Mesenteric fat pad (tissue), 1 donor: Measurements from ENCODE around the gene ULK1. TPM values are rescaled to one million over a fixed set of nuclear protein-coding genes. Genes with fewer than 3 reads are reported as not detected.

Experiments
- DNase-seq: peaks from one replicate; pipeline ENCODE4 v3.0.0-alpha.2; 2020; ENCODE audit warnings: low spot score
- total RNA-seq: library from RNA; stranded (reverse); fragmentation: NEBNext Ultra II Directional; extraction: Animal tissue kit (Norgen Biotek cat#: 25700); gene quantifications from one replicate; pipeline ENCODE4 v1.2.1, GENCODE V29; 2021
- donor health status: DM: yes; HTN: yes; CAD: no.

Gene ULK1
- total RNA-seq, 1 donor from 2014 or later: 19.4 TPM

DNA sequence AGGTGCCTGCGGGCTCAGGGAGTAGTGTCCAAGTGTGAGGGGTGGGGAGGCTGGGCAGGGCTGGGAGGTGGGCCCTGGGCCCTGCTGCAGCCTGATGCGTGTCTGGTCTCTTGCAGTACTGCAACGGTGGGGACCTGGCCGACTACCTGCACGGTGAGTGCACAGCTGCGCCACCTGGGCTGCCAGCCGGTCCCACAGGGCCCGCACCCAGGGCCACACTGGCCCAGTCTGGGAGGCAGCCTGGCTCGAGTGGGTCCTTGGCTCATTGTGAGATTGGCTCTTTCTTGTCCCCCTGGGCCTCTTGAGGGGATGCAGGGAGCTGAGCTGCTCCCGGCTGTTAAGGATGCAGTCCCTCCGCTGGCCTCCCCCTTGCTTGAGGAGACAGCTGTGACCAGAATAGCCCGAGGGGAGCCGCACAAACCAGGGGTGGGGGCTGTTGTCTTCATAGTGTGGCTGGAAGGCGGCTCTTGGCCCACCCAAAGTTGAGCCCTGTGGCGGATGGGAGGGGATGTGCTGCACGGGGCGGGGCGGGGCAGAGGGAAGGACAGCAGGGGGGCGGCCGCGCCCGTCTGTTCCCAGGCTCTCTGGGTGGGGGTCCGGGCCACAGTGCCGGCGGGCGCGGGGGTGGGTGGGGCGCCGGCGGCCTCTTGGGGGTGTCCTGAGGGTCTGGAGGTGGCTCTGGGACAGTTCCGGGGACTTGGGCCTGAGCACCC is 13.1 kb downstream of the ULK1 start:
- DNase-seq: no peak

DNA sequence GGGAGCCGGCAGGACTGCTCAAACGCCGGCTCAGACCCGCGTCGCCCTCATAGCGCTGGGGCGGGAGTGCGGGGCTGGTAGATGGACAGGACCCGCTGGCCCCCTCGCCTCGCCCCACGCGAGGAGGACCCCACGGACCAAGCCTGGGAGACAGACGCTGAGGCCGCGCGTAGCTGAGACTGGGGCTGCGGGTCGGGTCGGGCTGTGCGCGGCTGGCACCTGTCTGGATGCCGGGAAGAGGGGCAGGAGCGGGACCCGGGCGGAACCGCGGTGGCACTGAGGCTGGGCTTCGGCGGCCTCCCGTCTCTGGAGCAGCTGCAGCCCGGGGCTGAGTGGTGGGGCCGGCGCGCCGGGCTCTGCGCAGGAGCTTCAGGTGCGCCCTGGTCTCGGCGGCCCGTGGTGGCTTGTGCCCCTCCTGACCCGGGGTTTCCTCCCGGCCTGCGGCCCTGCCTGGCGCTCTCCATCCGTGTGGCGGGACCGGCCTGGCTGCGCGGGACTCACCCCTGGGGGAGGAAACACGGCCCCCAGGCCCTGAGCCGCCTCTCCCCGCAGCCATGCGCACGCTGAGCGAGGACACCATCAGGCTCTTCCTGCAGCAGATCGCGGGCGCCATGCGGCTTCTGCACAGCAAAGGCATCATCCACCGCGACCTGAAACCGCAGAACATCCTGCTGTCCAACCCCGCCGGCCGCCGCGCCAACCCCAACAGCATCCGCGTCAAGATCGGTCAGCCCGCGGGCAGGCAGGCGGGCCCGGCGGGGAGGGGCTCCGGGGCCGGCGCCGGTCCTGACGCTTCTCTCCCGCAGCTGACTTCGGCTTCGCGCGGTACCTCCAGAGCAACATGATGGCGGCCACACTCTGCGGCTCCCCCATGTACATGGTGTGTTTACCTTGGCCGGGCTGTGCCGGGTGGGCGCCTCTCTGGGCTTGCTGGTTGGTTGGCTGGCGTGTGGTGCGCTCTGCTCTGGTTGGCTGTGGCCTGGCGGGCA is 14.0 kb downstream of the ULK1 start:
- no peak for DNase-seq

DNA sequence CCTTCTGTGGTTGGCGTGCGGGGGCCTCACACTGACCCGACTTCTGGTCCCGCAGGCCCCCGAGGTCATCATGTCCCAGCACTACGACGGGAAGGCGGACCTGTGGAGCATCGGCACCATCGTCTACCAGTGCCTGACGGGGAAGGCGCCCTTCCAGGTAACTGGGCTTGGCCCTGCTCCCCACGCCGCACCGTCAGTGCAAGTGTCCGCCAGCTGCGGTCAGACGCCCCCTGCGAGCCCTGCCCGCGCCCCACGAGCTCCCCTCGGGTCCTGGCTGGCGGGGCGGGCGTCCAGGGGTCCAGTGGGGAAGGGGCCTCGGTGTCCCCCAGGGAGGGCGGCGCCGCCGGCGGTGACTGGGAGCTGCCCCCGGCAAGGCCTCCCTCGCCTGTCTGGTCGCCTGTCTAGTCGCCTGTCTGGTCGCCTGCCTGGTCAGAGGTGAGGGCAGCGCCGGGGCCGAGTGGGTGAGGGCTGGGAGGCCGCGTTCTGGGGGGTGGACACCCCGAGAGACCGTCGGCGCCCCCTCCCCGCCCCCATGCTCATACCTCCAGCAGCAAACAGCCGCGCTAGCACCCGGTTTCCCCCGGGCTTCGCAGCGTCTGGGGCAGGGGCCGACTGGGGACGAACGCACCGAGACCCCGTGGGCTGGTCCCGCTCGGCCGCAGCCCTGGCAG is 14.8 kb downstream of the ULK1 start:
- DNase-seq: no peak

DNA sequence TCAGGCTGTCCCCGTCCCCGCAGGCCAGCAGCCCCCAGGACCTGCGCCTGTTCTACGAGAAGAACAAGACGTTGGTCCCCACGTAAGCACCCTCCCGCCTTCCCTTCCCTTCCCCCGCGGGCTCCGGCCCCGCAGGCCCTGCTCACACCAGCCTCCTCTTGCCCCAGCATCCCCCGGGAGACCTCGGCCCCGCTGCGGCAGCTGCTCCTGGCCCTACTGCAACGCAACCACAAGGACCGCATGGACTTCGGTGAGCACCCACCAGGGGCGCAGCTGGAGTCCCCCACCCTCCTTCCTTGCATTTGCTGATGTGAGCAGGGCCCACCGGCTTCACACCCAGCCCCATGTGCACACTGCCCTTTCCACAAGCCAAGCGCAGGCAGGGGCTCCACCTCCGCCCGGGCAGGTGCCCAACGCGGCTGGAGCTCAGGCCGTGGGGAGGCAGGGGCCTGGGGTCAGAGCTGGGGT is 15.4 kb downstream of the ULK1 start:
- DNase-seq: no peak

DNA sequence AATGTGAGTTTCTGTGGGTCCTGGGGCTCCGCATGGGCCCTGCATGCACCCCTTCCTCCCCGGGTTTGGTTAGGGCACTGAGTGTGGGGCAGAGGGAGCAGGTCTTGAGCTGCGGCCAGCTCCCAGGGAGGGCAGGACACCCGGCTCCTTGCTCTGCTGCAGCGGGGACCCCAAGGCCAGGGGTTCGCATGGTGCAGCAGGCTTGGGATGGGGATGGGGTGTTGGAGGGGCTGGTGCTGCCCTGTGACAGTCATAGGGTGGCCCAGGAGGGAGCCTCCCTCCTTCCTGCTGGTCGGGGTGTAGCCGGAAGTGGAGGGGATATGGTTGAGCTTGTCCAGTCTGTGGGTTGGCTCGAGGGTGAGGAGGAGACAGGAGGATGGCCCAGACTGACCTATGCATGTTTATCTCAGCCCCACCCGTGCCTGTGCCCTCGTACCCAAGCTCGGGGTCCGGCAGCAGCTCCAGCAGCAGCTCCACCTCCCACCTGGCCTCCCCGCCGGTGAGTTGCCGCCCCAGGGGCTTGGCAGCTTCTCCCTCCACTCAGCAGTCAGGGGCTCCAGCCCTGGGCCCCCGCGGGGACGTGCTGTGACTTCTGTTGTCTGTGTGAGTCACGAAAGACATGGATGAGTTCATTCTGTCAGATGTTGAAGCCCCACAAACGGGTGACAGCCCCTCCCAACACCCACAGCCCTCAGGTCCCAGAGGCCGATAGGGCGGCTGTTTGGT is 16.0 kb downstream of the ULK1 start:
- no peak for DNase-seq

DNA sequence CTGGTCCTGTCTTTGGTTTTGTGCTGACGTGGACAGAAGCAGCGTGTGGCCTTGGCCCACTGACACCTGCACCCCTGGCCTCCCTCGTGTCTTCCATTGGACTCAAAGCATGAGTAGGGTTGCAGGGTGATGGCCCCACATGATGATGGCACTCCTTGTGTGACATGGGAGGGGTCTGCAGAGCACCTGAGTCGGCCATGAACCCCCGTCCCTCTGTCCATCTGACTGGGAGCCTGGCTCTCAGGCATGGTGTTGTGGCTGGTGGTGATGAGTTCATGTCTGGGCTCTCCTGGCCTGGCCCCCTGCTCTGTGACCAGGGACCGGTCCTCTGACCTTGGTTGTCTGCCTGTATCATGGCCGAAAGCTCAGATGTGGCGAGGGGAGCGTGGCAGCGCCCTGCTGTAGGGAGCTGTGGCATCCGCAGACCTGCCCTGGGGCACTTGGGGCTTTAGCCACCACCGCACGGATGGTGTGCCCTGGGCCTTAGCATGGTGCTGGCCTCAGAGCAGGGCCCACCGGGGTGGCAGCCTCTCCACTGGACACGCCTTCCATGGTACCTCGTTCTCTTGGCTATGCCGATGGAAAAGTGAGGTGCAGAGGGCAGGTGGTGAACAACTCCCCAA is 16.7 kb downstream of the ULK1 start:
- DNase-seq: no peak

DNA sequence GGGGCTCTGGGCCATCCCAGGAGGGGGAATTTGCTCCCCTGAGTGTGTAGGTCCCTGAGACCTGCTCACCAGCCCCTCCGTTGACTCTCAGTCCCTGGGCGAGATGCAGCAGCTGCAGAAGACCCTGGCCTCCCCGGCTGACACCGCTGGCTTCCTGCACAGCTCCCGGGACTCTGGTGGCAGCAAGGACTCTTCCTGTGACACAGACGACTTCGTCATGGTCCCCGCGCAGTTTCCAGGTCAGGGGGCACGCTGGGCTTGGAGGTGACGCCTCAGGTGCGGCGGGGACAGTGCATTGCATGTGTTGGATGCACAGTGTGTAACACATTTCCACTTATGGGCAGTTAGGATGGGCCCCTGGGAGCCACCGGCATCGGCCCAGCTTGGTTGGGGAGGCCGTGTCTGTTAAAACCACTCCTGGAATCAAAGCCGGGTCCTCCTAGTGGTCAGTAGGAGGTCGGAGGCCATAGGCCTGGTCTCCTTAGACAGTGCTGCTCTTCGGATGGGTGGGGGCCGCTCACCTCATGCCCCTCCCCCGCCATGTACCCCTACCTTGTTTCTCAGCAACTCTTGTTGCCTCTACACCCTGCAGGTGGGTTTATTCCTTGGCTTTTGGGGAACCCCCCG is 17.5 kb downstream of the ULK1 start:
- DNase-seq: no peak

DNA sequence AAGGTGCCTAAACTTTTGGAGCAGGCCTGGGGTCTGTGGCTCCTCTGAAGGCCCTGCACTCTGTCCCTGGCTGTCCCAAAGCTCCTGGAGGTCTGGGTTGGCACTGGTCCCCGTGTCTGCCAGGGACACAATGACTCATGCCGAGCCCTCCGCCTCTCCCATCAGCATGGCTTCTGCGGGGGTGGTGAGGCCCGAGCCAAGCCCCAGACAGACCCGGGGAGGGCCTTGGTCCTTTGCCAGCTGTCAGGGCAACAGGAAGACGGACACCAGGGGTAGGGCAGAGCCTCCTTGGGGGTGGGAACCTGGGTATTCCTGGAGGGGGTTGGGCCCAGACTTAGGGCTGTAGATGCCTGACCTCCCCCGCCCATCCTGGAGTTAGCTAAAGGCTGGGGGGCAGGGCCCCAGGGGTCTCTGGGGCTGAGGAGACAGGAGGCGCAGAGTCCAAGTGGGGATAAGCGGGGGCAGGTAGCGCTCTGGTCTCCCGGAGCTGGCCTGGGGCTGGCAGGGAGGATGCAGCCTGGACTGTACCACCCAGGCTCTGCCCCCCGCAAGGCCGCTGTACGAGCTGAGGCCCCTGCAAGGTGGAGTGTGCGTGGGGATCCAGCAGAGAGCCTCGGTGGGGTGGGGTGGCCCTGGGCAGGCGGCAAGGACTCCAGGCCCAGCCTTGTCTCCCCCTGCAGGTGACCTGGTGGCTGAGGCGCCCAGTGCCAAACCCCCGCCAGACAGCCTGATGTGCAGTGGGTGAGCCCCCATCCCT is 18.3 kb downstream of the ULK1 start:
- no peak for DNase-seq

DNA sequence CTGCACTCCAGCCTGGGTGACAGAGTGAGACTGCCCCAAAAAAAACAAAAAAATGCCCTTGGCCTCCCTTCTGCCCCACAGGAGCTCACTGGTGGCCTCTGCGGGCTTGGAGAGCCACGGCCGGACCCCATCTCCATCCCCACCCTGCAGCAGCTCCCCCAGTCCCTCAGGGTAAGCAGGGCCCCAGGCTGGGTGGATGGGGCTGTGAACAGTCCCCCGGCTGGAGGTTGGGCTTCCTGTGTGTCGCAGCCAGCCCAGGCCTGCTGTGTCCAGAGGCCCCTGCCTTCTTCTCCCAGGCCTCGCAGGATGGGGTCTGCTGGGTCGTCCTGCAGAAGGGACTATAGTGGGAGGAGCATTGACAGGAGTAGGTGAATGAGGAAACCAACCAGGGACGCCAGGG is 19.2 kb downstream of the ULK1 start:
- DNase-seq: no peak

DNA sequence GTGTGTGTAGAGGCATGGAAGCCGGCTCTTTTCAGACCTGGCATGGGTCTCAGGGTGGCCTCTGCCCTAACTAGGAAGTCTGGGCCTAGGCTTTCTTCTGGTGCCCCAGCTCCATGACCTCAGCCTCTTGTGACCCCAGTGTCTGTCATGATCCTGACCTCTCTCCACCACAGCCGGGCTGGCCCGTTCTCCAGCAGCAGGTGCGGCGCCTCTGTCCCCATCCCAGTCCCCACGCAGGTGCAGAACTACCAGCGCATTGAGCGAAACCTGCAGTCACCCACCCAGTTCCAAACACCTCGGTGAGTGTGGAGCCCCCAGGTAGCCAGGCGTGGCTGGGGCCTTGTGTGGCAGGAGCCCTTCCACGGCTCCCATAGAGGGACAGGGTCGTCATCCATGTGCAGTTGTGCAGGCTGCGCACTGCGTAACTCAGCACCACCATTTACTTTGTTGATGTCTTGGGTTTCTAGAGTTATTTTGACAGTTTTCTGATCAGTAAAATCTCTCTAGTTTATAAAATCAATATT is 19.8 kb downstream of the ULK1 start:
- no peak for DNase-seq

DNA sequence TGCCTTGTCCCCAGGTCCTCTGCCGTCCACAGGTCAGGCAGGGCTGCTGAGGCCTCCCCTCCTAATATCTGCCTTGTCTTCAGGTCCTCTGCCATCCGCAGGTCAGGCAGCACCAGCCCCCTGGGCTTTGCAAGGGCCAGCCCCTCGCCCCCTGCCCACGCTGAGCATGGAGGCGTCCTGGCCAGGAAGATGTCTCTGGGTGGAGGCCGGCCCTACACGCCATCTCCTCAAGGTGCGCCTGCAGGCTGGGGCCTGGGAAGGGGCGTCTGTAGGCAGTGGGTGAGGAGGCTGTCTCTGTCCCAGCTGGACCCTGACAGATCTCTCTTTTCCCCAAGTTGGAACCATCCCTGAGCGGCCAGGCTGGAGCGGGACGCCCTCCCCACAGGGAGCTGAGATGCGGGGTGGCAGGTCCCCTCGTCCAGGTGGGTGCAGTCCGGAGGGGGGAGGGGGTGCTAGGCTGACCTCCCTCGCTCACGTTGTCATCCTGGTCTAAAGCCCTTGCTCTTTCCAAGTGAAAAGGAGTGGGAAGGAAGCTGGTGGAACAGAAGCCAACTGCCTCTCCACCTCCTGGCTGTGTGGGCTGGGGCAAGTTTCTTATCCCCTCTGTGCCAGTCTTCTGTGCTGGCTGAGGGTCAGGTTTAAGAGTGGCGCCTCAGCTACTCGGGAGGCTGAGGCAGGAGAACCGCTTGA is 20.7 kb downstream of the ULK1 start:
- DNase-seq: no peak

DNA sequence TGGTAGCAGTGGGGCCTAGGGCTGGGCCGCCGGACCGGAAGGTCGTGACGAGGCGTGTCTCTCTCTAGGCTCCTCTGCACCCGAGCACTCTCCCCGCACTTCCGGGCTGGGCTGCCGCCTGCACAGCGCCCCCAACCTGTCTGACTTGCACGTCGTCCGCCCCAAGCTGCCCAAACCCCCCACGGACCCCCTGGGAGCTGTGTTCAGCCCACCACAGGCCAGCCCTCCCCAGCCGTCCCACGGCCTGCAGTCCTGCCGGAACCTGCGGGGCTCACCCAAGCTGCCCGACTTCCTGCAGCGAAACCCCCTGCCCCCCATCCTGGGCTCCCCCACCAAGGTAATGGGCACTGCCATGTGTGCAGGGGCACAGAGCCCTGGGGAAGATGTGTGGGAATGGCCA is 21.4 kb downstream of the ULK1 start:
- no peak for DNase-seq

DNA sequence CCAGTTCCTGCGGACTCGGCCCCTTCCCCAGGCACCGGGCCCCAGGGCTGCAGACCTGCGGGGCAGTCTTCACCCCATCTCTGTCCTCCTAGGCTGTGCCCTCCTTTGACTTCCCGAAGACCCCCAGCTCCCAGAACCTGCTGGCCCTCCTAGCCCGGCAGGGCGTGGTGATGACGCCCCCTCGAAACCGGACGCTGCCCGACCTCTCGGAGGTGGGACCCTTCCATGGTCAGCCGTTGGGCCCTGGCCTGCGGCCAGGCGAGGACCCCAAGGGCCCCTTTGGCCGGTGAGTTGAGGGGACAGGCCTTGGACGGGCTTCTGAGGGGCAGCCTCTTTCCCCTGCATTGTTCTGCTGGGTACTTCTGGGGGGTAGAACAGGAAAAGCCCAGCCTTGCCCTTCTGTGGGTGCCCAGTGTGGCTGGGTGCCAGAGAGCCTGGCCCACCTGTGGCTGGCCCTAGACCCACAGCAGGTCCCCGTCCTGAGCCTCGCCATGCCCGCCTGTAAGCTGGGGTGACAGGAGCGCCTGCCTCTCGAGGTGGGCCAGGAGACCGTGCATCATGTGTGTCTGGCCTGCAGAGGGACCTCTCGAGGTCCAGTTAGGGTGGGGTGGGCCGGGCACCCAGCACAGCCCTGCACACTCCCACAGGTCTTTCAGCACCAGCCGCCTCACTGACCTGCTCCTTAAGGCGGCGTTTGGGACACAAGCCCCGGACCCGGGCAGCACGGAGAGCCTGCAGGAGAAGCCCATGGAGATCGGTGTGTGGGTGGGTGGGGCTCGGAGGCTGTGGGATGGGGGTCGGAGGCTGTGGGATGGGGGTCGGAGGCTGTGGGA is 22.1 kb downstream of the ULK1 start:
- no peak for DNase-seq

DNA sequence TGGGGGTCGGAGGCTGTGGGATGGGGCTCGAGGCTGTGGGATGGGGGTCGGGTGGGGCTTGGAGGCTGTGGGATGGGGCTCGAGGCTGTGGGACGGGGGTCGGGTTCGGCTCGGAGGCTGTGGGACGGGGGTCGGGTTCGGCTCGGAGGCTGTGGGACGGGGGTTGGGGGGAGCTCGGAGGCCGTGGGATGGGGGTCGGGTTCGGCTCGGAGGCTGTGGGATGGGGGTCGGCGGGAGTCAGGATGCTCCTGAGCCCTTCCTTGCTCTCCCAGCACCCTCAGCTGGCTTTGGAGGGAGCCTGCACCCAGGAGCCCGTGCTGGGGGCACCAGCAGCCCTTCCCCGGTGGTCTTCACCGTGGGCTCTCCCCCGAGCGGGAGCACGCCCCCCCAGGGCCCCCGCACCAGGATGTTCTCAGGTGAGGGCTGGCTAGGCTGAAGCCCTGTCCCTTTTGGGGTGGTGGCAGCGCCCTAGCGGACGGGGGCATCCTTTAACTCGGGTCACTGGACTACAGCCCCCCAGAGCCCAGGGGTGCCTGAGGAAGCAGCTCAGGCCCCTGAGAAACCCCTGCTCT is 22.8 kb downstream of the ULK1 start:
- no peak for DNase-seq

DNA sequence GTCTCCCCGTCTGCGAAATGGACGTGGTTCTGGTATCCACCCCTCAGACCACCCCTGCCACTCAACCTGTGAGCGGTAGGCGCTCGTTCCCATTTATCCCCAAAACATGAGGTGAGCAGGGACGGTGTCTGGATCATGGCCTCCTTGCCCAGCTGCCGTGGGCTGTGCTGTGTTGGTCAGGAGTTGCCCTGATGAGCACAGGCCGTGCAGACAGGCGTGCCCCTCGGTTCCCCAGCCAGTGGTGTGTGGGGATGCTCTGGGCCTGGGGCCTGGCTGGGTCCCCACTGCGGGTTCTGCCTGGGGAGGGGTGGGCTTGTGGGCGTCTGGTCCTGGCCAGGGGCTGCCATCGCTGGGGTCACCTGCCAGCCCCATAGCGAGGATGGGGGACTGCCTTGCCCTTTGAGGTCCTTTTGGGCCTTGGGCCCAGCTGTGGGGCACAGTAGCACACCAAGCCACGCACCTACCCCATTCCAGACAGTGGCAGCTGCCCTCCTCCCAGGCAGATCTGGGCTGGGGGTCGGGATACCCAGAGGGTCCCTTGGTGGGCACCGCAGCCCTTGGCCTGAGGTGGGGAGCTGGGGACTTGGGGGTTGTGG is 23.4 kb downstream of the ULK1 start:
- DNase-seq: no peak

DNA sequence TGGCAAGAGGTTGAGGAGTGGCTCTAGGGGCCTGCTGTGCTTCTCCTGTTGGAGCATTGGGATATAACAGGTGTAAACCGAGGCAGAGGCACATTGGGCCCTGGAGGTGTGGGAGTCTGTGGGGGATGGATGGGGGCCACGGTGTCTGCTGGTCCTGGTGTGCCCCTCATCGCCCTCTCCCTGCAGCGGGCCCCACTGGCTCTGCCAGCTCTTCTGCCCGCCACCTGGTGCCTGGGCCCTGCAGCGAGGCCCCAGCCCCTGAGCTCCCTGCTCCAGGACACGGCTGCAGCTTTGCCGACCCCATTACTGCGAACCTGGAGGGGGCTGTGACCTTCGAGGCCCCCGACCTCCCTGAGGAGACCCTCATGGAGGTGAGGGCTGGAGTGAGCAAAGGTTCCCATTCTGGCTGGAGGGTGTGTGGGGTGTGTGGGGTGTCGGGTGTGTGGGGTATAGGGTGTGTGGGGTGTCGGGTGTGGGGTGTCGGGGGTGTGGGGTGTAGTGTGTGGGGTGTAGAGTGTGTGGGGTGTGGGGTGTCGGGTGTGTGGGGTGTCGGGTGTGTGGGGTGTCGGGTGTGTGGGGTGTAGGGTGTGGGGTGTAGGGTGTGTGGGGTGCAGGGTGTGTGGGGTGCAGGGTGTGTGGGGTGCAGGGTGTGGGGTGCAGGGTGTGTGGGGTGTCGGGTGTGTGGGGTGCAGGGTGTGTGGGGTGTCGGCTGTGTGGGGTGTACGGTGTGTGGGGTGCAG is 24.1 kb downstream of the ULK1 start:
- DNase-seq: no peak
